ENCODE data around the gene SCFD2.

GRCh38 chr4:52964561-52965101, 401.2 kb downstream of the SCFD2 start:
- TF ChIP-seq POLR2A (IDR thresholded peaks at IDR 0.05) = no peak
- TF ChIP-seq, protein P1, sequence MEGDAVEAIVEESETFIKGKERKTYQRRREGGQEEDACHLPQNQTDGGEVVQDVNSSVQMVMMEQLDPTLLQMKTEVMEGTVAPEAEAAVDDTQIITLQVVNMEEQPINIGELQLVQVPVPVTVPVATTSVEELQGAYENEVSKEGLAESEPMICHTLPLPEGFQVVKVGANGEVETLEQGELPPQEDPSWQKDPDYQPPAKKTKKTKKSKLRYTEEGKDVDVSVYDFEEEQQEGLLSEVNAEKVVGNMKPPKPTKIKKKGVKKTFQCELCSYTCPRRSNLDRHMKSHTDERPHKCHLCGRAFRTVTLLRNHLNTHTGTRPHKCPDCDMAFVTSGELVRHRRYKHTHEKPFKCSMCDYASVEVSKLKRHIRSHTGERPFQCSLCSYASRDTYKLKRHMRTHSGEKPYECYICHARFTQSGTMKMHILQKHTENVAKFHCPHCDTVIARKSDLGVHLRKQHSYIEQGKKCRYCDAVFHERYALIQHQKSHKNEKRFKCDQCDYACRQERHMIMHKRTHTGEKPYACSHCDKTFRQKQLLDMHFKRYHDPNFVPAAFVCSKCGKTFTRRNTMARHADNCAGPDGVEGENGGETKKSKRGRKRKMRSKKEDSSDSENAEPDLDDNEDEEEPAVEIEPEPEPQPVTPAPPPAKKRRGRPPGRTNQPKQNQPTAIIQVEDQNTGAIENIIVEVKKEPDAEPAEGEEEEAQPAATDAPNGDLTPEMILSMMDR (IDR thresholded peaks at IDR 0.05) = no peak
- TF ChIP-seq EP300 (IDR thresholded peaks at IDR 0.05) = no peak

Data from ovary (tissue), 3 donors.